ENCODE measurements around the gene GOPC.

- TF ChIP-seq CTCF (IDR thresholded peaks at IDR 0.05; ENCODE audit: extremely low read depth in 1 of 2, insufficient read depth in 1 of 2, low read depth in 1 of 2, low read length in 2 of 2) (no peak), POLR2A (IDR thresholded peaks at IDR 0.05; ENCODE audit: low read depth, low read length) (no peak), POLR2AphosphoS5 (IDR thresholded peaks at IDR 0.05; ENCODE audit: insufficient read depth, low read depth, low read length) (no peak), EZH2 (IDR thresholded peaks at IDR 0.05; ENCODE audit: borderline replicate concordance, low read depth, low read length, severe bottlenecking) (no peak), JUN (IDR thresholded peaks at IDR 0.05; ENCODE audit: borderline replicate concordance, insufficient read depth, insufficient read length, low read depth) (no peak), MYC (IDR thresholded peaks at IDR 0.05; ENCODE audit: low read depth, low read length) (no peak), FOS (IDR thresholded peaks at IDR 0.05; ENCODE audit: borderline replicate concordance, insufficient read depth, low read length) (no peak)
Observed at GRCh38 chr6:117530467-117531242, 71.7 kb downstream of the GOPC start.
